ENCODE results near the gene ENDOV.

ENDOV gene

DNA sequence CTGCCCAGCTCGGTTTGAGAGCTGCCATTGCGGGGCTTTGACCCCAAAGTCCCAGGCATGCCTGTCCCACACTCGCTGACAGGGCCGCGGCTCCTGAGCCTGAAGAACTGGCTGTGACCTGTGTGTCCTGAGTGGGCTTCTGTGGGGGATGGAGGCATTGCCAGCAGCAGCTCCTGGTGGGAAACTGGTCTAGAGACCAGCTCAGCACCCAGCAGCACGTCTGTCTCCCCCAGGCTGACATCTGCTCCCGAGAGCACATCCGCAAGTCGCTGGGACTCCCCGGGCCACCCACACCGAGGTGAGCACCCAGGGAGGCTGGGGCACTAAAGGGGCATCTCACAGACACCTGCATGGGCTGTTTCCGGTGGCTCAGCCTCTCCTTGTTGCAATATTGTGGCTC, 13.4 kb downstream of the ENDOV start:
- FAIRE-seq (no peak), DNase-seq (ENCODE audit: insufficient read length, low spot score) (no peak)
- TF ChIP-seq POU2F2 (IDR thresholded peaks at IDR 0.05; ENCODE audit: low read depth, low read length) (no peak), TAF1 (IDR thresholded peaks at IDR 0.05; ENCODE audit: low read depth, low read length) (no peak), POLR2A (IDR thresholded peaks at IDR 0.05; ENCODE audit: low read depth, low read length) (no peak), POLR2AphosphoS5 (IDR thresholded peaks at IDR 0.05; ENCODE audit: low read depth, low read length) (no peak), SPI1 (IDR thresholded peaks at IDR 0.05; ENCODE audit: low read depth, low read length) (no peak), PAX5 (IDR thresholded peaks at IDR 0.05; ENCODE audit: insufficient read depth, low read length, severe bottlenecking) (no peak)

DNA sequence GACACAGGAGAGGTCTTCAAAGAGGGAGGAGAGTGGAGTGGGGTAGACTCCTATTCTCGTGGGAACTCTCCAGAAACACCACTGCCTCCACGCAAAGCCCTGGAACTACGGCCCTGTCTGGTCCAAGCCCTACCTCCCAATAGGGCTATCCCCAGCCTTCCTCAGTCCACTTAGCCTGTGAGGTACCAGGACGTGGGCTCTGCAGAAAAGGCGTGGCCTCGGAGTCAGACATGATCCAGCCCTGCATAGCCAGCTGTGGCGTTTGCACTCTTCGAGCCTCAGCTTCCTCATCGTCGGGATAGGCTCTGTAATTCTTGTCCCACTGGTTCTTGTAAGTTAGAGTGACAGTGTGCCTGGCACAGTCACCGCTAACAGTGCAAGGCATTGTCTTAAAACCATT, 13.8 kb downstream of the ENDOV start:
- no peak for DNase-seq (ENCODE audit: insufficient read length, low spot score)
- FAIRE-seq: no peak
- no peak for TF ChIP-seq SPI1 (IDR thresholded peaks at IDR 0.05; ENCODE audit: low read depth, low read length)
- no peak for TF ChIP-seq PAX5 (IDR thresholded peaks at IDR 0.05; ENCODE audit: insufficient read depth, low read length, severe bottlenecking)
- no peak for TF ChIP-seq POLR2AphosphoS5 (IDR thresholded peaks at IDR 0.05; ENCODE audit: low read depth, low read length)
- TF ChIP-seq POU2F2 (IDR thresholded peaks at IDR 0.05; ENCODE audit: low read depth, low read length): no peak
- TF ChIP-seq POLR2A (IDR thresholded peaks at IDR 0.05; ENCODE audit: low read depth, low read length): no peak
- TF ChIP-seq TAF1 (IDR thresholded peaks at IDR 0.05; ENCODE audit: low read depth, low read length): no peak

DNA sequence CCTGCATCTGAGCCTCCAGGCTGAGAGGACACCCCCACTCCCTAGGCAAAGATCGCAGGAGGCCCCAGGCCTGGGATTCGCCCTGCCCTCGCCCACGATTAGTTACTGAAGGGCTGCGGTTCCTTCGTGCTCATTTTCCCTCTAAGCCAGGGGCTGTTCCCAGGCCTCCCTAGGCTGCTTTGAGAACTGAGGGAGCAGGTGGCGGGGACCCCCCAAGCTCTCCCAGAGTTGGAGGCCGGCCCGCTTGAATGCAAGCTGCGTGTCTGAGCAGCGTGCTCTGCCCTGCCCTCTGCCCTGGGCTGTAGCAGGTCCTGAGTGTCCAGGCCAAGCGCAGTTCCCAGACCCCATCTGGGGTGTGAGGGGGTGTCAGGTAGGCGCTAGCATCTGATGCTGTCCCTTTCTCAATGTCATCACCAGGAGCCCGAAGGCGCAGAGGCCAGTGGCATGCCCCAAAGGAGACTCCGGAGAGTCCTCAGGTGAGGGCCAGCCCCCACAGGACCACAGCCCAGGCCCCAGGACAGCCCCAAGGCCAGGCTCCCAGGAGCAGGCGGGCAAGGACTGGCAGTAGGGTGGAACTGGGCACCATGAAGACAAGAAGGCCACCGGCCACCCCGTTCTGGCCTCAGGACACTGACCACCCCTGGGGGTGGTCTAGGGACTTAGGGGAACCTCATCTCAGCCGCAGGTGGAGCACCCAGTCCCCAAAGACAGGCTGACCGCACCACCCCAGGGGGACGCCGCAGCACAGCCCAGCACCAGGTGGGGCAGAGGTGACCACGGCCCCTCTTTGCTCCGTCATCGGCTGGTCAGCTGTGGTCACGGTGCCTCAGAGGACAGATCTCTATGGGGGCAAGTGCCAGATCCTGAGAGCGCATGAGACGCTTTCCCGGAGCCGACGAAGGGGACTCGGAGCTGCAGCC, 14.6 kb downstream of the ENDOV start:
- FAIRE-seq: no peak
- DNase-seq (ENCODE audit: insufficient read length, low spot score): no peak
- TF ChIP-seq SPI1 (IDR thresholded peaks at IDR 0.05; ENCODE audit: low read depth, low read length): no peak
- TF ChIP-seq POU2F2 (IDR thresholded peaks at IDR 0.05; ENCODE audit: low read depth, low read length): no peak
- no peak for TF ChIP-seq POLR2A (IDR thresholded peaks at IDR 0.05; ENCODE audit: low read depth, low read length)
- TF ChIP-seq POLR2AphosphoS5 (IDR thresholded peaks at IDR 0.05; ENCODE audit: low read depth, low read length): no peak
- TF ChIP-seq TAF1 (IDR thresholded peaks at IDR 0.05; ENCODE audit: low read depth, low read length): no peak

GRCh38 chr17:80430446-80431245, 15.7 kb downstream of the ENDOV start:
- TF ChIP-seq POU2F2 (IDR thresholded peaks at IDR 0.05; ENCODE audit: low read depth, low read length): no peak
- no peak for TF ChIP-seq POLR2A (IDR thresholded peaks at IDR 0.05; ENCODE audit: low read depth, low read length)
- TF ChIP-seq POLR2AphosphoS5 (IDR thresholded peaks at IDR 0.05; ENCODE audit: low read depth, low read length): no peak
- no peak for TF ChIP-seq SPI1 (IDR thresholded peaks at IDR 0.05; ENCODE audit: low read depth, low read length)
- TF ChIP-seq TAF1 (IDR thresholded peaks at IDR 0.05; ENCODE audit: low read depth, low read length): no peak
- no peak for TF ChIP-seq PAX5 (IDR thresholded peaks at IDR 0.05; ENCODE audit: insufficient read depth, low read length, severe bottlenecking)
- FAIRE-seq (no peak), DNase-seq (ENCODE audit: insufficient read length, low spot score) (no peak)

DNA sequence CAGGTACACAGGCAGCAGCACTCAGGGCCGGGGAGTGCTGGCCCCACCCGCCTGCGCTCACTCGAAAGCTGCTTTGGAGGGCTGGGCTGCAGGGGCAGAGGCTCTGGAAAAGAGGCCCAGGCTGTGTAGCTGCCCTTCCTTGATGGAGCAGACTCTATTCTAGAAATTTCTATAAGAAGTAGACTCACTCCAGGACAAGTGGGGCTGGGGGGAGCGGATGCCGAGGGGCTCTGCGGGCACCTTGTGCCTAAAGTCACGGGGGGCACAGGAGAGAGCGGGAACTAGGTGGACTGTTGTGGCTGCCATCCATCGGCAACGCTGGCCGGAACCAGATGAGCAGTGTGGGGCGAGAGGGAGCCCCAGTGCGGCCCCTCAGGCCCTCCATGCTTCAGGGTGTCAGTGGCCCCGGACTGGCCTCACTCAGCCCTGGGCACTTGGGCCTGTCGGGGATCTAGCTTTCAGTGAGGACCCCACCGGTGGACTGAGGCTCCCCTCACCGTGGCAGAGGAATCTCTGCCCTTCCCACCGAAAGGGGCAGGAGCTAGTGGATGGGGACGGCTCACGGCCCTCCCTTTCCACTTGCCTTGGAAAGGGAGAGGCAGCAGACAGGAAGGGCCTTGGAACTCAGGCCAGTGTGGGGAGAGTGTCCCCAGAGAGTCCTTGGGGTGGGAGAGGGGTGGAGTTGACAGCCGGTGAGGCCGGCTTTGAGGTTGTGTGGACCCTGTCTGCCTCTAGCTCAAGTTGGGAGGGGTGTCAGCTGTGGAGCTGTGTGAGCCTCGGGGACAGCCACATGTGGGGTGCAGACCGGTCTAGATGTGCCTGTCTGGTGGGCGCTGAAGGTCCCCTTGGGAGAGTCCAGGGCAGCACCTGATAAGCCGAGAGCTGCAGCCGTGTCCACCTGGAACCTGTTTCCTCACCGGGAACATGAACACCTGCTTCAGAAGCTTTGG, 16.6 kb downstream of the ENDOV start:
- FAIRE-seq (no peak), DNase-seq (ENCODE audit: insufficient read length, low spot score) (no peak)
- TF ChIP-seq SPI1 (IDR thresholded peaks at IDR 0.05; ENCODE audit: low read depth, low read length): no peak

DNA sequence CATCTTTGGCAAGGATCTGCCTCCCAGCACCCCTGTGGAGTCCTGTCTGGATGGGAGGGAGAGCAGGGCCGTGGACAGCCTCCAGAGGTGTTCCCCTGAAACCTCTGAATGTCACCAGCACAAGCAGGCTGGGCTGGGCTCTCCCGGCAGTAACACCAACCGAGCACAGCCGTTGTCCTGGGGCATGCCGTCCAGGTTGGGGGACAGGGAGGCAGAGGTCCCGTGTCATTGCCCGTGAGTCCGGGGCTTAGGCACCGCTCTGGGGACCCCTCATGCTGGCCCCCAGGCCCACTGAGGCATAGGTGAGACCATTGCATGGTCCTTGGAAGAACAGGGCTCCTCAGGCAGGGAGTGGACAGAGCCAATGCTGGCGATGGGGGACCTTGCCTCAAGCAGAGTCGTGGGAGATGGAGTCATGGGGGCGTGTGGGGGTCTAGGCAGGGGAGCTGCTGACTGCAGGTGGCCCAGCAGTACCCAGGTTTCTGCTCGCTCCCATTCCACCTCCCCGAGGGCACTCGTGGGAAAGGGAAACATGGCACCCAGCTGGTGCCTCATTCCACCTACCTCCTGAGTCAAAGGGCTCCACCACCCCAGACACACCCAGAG, 17.5 kb downstream of the ENDOV start:
- no peak for FAIRE-seq
- no peak for DNase-seq (ENCODE audit: insufficient read length, low spot score)
- TF ChIP-seq POLR2AphosphoS5 (IDR thresholded peaks at IDR 0.05; ENCODE audit: low read depth, low read length) (no peak), TAF1 (IDR thresholded peaks at IDR 0.05; ENCODE audit: low read depth, low read length) (no peak), POLR2A (IDR thresholded peaks at IDR 0.05; ENCODE audit: low read depth, low read length) (no peak), SPI1 (IDR thresholded peaks at IDR 0.05; ENCODE audit: low read depth, low read length) (no peak), PAX5 (IDR thresholded peaks at IDR 0.05; ENCODE audit: insufficient read depth, low read length, severe bottlenecking) (no peak), POU2F2 (IDR thresholded peaks at IDR 0.05; ENCODE audit: low read depth, low read length) (no peak)

- DNase-seq (ENCODE audit: insufficient read length, low spot score) (no peak), FAIRE-seq (no peak)
- TF ChIP-seq TAF1 (IDR thresholded peaks at IDR 0.05; ENCODE audit: low read depth, low read length) (no peak), POLR2A (IDR thresholded peaks at IDR 0.05; ENCODE audit: low read depth, low read length) (no peak), POLR2AphosphoS5 (IDR thresholded peaks at IDR 0.05; ENCODE audit: low read depth, low read length) (no peak), SPI1 (IDR thresholded peaks at IDR 0.05; ENCODE audit: low read depth, low read length) (no peak), PAX5 (IDR thresholded peaks at IDR 0.05; ENCODE audit: insufficient read depth, low read length, severe bottlenecking) (no peak), POU2F2 (IDR thresholded peaks at IDR 0.05; ENCODE audit: low read depth, low read length) (no peak)
These were observed 18.1 kb downstream of the ENDOV start for GRCh38 chr17:80432961-80433550.

DNA sequence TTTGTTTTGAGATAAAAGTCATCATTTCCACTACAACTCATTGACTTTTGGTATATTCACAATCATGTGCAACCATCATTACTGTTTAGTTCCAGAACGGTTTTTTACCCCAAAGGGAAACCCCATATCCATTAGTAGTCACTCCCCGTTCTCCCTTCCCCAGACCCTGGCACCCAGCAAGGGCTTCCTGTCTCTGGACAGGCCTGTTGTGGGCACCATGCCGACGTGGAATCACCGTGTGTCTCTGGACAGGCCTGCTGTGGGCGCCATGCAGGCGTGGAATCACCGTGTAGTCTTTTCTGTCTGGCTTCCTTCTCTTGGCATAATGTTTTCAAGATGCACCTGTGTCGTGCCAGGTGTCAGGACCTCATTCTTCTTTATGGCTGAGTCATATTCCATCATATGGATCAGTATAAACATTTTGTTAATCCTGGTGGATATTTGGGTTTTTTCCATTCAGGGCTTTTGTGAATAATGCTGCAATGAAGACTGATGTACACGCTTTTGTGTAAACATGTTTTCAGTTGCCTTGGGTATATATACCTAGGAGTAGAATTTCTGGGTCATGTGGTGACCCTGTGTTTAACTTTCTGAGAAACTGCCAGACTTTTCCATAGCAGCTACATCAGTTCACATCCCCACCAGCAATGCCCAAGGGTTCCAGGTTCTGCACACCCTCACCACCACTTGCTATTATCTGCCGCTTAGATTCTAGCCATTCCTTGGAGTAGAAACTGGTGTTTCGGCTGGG, 19.1 kb downstream of the ENDOV start:
- no peak for TF ChIP-seq TAF1 (IDR thresholded peaks at IDR 0.05; ENCODE audit: low read depth, low read length)
- TF ChIP-seq POLR2AphosphoS5 (IDR thresholded peaks at IDR 0.05; ENCODE audit: low read depth, low read length): no peak
- no peak for TF ChIP-seq POU2F2 (IDR thresholded peaks at IDR 0.05; ENCODE audit: low read depth, low read length)
- TF ChIP-seq PAX5 (IDR thresholded peaks at IDR 0.05; ENCODE audit: insufficient read depth, low read length, severe bottlenecking): no peak
- TF ChIP-seq SPI1 (IDR thresholded peaks at IDR 0.05; ENCODE audit: low read depth, low read length): no peak
- TF ChIP-seq POLR2A (IDR thresholded peaks at IDR 0.05; ENCODE audit: low read depth, low read length): no peak
- DNase-seq (ENCODE audit: insufficient read length, low spot score) (no peak), FAIRE-seq (no peak)

All from GM12891 (cell line).